IPS-NIHi7 (cell line): ENCODE results near the gene TRIM68.

Source experiments
- DNase-seq: peaks from one replicate; pipeline ENCODE4 v3.0.0; 2012; ENCODE audit warnings: mixed read lengths; ENCODE audit errors: extremely low spot score

The TRIM68 gene

GRCh38 chr11:4606231-4607015, 1.6 kb downstream of the TRIM68 start:
- DNase-seq = no peak

GRCh38 chr11:4605057-4605456, 3.0 kb downstream of the TRIM68 start:
- no peak for DNase-seq

GRCh38 chr11:4593739-4594138, 14.3 kb downstream of the TRIM68 start, which contains the start of gene OR52I1:
OR52I1 (plus strand) TSS chr11:4594039; CDS start chr11:4594039, 0 bp downstream.
- no peak for DNase-seq

- DNase-seq = no peak
These were observed 19.0 kb downstream of the TRIM68 start for GRCh38 chr11:4589017-4589416.

- DNase-seq = no peak
These were observed 26.6 kb downstream of the TRIM68 start, which contains the start of gene OR52I2 for GRCh38 chr11:4581443-4581842. OR52I2 (plus strand) TSS chr11:4581743.

GRCh38 chr11:4580124-4580523, 27.9 kb downstream of the TRIM68 start:
- DNase-seq = no peak

GRCh38 chr11:4578624-4579023, 29.4 kb downstream of the TRIM68 start:
- no peak for DNase-seq

GRCh38 chr11:4577761-4578160, 30.3 kb downstream of the TRIM68 start:
- DNase-seq = no peak

GRCh38 chr11:4576880-4577279, 31.2 kb downstream of the TRIM68 start:
- DNase-seq = no peak

GRCh38 chr11:4569075-4569474, 39.0 kb downstream of the TRIM68 start:
- no peak for DNase-seq

- no peak for DNase-seq
These were observed 42.7 kb downstream of the TRIM68 start for GRCh38 chr11:4565371-4565770.

- no peak for DNase-seq
These were observed 47.6 kb downstream of the TRIM68 start for GRCh38 chr11:4560467-4560866.

- no peak for DNase-seq
These were observed 48.2 kb downstream of the TRIM68 start for GRCh38 chr11:4559527-4560440.

- DNase-seq = peak; percentile 52
These were observed 56.6 kb downstream of the TRIM68 start for GRCh38 chr11:4551346-4551979.
